GM12872 (cell line): Measurements from ENCODE around the gene DEFB132.
A peak's percentile ranks its signal among the peaks of the same experiment; 100 is the strongest.

Experiments
- TF ChIP-seq, protein P1 (sequence below): IDR thresholded peaks from 3 replicates; pipeline ENCODE4 v1.5.1; 2011; ENCODE audit warnings: low read depth, mild to moderate bottlenecking, low read length, moderate library complexity; ENCODE audit not compliant: insufficient read depth

The DEFB132 gene

GRCh38 chr20:257419-257818, at the start of gene DEFB132:
TSS of gene DEFB132 (plus strand) at chr20:257724. CDS start at chr20:257779, 55 bp downstream.
- TF ChIP-seq, protein P1, sequence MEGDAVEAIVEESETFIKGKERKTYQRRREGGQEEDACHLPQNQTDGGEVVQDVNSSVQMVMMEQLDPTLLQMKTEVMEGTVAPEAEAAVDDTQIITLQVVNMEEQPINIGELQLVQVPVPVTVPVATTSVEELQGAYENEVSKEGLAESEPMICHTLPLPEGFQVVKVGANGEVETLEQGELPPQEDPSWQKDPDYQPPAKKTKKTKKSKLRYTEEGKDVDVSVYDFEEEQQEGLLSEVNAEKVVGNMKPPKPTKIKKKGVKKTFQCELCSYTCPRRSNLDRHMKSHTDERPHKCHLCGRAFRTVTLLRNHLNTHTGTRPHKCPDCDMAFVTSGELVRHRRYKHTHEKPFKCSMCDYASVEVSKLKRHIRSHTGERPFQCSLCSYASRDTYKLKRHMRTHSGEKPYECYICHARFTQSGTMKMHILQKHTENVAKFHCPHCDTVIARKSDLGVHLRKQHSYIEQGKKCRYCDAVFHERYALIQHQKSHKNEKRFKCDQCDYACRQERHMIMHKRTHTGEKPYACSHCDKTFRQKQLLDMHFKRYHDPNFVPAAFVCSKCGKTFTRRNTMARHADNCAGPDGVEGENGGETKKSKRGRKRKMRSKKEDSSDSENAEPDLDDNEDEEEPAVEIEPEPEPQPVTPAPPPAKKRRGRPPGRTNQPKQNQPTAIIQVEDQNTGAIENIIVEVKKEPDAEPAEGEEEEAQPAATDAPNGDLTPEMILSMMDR: no peak

GRCh38 chr20:208942-209566, 48.5 kb upstream of the DEFB132 start:
- TF ChIP-seq, protein P1: peak; percentile 65

DNA sequence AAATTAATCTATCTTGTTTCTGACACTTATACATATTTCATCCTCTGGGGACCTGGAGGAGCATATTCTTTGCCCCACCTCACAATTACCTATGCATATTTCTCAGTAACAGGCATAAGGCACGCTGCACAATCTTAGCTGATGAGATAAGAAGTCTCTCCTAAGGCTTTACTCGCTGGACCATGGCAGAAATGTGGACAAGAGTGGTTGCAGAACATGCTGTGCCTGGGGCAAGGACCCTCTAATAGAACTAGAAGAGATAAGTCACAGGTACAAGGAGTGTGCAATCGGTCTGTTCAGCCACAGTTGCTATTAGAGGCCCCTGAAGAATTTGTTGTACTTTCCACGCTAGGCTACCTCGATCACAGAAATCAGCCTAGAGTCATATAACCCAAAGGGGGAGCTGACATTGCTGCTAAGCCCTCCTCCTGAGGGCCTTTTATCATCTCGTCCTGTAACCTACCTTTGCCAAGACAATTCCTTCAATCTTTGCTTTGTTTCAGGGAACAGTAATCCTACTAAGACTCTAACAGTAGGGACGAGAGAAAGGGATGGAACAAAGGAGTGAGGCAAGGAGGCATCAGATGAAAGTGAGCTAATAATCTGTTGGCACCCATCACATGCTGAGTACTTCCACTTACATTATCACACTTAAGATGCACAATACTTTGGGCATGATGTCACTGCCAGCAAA, 46.6 kb upstream of the DEFB132 start:
- TF ChIP-seq, protein P1: no peak

- TF ChIP-seq, protein P1: no peak
Measured at GRCh38 chr20:214383-214782, 43.1 kb upstream of the DEFB132 start.

DNA sequence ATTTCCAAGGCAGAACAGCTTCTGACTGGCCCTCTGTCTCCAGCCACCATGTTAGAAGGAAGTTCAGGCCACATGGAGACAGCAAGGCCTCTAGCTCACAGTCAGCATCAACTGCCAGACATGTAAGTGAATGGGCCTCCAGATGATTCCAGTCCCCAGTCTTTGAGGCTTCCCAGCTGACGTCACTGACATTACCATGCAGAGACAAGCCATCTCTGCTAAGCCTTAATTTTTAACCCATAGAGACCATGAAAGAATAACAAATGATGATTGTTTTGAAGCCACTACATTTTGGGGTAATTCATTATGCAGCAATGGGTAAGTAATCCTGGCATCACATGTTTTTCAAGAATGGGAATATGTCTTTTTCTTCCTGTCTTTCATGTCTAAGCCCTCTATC, 41.7 kb upstream of the DEFB132 start:
- TF ChIP-seq, protein P1: no peak

DNA sequence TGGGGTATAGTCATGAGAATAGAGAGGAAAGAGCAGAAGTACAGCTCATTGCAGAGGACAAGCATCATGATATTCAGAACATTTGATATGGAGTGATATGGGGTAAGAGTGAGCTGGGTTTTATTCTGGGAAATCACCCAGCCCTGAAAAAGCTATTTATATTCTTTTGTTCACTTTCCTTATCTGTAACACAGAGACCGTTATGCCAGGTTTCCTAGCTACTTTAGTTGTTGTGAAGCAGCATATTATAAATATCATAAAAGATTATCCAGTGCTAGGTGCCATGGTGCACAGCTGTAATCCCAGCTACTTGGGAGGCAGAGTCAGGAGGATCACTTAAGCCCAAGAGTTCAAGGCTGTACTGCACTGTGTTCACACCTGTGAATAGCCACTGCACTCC, 40.3 kb upstream of the DEFB132 start:
- TF ChIP-seq, protein P1: no peak

DNA sequence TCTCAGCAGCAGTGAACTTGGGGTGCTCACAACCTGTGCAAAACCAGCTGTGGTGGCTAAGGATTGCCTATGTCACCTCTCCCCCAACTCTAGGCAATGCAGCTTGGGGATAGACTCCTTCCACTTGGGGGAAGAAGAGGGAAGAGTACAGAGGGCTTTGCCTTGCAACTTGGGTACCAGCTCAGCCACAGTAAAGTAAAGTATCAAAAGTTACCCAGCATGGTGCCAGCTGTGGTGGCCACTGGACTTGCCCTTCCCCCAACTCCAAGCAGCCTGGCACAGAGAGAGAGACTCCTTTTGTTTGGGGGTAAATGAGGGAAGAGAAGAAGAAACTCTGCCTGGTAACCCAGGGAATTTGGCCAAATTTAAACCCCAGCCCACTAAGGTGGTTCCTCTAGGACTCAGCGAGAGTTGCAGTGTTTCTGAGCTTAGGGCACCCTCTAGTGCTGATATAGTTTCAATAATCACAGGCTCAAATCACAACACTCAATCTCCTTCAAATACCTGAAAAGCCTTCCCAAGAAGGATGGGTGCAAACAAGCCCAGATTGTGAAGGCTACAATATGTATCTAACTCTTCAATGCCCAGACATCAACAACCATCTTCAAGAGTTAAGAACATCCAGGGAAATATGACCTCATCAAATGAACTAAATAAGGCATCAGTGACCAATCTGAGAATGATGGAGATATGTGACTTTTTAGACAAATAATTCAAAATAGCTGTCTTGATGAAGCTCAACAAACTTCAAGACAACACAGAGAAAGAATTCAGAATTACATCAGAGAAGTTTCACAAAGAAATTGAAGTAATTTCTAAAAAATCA, 38.0 kb upstream of the DEFB132 start:
- TF ChIP-seq, protein P1: peak; percentile 33; the same call in 1 of the 3 replicates
